Measurements from ENCODE around the gene RASAL1. TPM values are rescaled to one million over a fixed set of nuclear protein-coding genes. Genes with fewer than 3 reads are reported as not detected.

RASAL1 gene
- total and polyA plus RNA-seq, 2 experiments from 2014 or later: 2.7 to 8.2 TPM

DNA sequence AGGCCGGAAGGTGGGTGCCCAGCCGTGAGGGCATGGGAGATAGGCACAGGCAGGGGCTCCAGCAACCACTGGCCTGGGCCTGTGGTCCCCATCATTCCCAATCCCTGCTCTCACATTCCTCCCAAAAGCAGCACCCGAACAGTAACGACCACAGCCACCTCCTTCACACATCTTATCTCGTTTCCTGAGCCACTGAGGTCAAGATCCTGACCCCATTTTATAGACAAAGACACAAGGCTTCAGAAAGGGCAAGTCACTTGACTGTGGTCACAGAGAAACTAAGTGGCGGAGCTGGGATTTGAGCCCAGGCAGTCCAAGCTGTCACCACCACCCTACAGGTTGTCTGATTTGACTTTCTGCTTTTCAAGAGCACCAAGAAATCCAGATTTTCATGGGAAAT, 40.2 kb downstream of the RASAL1 start:
- peaks cover 5% of the 10 kb centered on the region for H3K4me1 ChIP-seq (ENCODE audit: insufficient read depth)
- H4K20me1 ChIP-seq (replicated peaks; ENCODE audit: insufficient read depth): no peaks in the 10 kb centered on the region
- Mint-ChIP-seq H3K27me3 (ENCODE audit: insufficient read depth, low read depth, poor library complexity) (peaks cover 20% of the 10 kb centered on the region), H3K4me1 (peaks cover 24% of the 10 kb centered on the region), H3K27ac (no peak overlapping the region), H3K4me3 (no peak overlapping the region), H3K9me3 (peaks cover 2% of the 10 kb centered on the region; the same call in 1 of the 3 replicates), H3K36me3 (ENCODE audit: low read depth) (peaks cover 3% of the 10 kb centered on the region)
- no peaks in the 10 kb centered on the region for H3K27me3 ChIP-seq (ENCODE audit: insufficient read depth)
- DNase-seq (ENCODE audit: low spot score) (no peak), ATAC-seq (no peak)
- no peaks in the 10 kb centered on the region for H3F3A ChIP-seq (replicated peaks; ENCODE audit: low read depth)
- H3K9me2 ChIP-seq (ENCODE audit: insufficient read depth): no peaks in the 10 kb centered on the region
- no peak overlapping the region for H2AFZ ChIP-seq
- no peak overlapping the region for H3K27ac ChIP-seq (ENCODE audit: low read depth)
- H3K4me2 ChIP-seq: no peak overlapping the region
- no peak for TF ChIP-seq ZNF114 (CRISPR knock-in tag; IDR thresholded peaks at IDR 0.05)
- no peaks in the 10 kb centered on the region for H3K79me2 ChIP-seq (replicated peaks; ENCODE audit: insufficient read depth)
- no peaks in the 10 kb centered on the region for H3K36me3 ChIP-seq (ENCODE audit: insufficient read depth)
- H3K4me3 ChIP-seq: no peak overlapping the region

- H3K4me1 ChIP-seq (ENCODE audit: insufficient read depth): peaks cover 5% of the 10 kb centered on the region
- no peak overlapping the region for H2AFZ ChIP-seq
- H3K9me2 ChIP-seq (ENCODE audit: insufficient read depth): no peaks in the 10 kb centered on the region
- Mint-ChIP-seq H3K27ac (no peak overlapping the region), H3K36me3 (ENCODE audit: low read depth) (peaks cover 3% of the 10 kb centered on the region), H3K27me3 (ENCODE audit: insufficient read depth, low read depth, poor library complexity) (peaks cover 23% of the 10 kb centered on the region), H3K4me3 (no peak overlapping the region), H3K9me3 (peaks cover 2% of the 10 kb centered on the region; the same call in 1 of the 3 replicates), H3K4me1 (peaks cover 24% of the 10 kb centered on the region)
- no peaks in the 10 kb centered on the region for H3K27me3 ChIP-seq (ENCODE audit: insufficient read depth)
- DNase-seq (ENCODE audit: low spot score) (no peak), ATAC-seq (no peak)
- H3K27ac ChIP-seq (ENCODE audit: low read depth): no peak overlapping the region
- TF ChIP-seq EZH2phosphoT487 (IDR thresholded peaks at IDR 0.05; ENCODE audit: unreplicated experiment) (no peak), ZNF331 (CRISPR knock-in tag; IDR thresholded peaks at IDR 0.05; ENCODE audit: low read depth) (no peak), STAT1 (IDR thresholded peaks at IDR 0.05; ENCODE audit: unreplicated experiment) (no peak), JUNB (IDR thresholded peaks at IDR 0.05; ENCODE audit: unreplicated experiment) (no peak)
- TF ChIP-seq, protein P1, sequence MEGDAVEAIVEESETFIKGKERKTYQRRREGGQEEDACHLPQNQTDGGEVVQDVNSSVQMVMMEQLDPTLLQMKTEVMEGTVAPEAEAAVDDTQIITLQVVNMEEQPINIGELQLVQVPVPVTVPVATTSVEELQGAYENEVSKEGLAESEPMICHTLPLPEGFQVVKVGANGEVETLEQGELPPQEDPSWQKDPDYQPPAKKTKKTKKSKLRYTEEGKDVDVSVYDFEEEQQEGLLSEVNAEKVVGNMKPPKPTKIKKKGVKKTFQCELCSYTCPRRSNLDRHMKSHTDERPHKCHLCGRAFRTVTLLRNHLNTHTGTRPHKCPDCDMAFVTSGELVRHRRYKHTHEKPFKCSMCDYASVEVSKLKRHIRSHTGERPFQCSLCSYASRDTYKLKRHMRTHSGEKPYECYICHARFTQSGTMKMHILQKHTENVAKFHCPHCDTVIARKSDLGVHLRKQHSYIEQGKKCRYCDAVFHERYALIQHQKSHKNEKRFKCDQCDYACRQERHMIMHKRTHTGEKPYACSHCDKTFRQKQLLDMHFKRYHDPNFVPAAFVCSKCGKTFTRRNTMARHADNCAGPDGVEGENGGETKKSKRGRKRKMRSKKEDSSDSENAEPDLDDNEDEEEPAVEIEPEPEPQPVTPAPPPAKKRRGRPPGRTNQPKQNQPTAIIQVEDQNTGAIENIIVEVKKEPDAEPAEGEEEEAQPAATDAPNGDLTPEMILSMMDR (conservative IDR thresholded peaks at IDR 0.05; ENCODE audit: low read depth in 2 of 2): peak in 1 of 2 experiments; percentile 35; a peak in 2 of 4 replicates
- TF ChIP-seq, protein P2, sequence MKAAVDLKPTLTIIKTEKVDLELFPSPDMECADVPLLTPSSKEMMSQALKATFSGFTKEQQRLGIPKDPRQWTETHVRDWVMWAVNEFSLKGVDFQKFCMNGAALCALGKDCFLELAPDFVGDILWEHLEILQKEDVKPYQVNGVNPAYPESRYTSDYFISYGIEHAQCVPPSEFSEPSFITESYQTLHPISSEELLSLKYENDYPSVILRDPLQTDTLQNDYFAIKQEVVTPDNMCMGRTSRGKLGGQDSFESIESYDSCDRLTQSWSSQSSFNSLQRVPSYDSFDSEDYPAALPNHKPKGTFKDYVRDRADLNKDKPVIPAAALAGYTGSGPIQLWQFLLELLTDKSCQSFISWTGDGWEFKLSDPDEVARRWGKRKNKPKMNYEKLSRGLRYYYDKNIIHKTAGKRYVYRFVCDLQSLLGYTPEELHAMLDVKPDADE (IDR thresholded peaks at IDR 0.05): no peak
- no peaks in the 10 kb centered on the region for H3K36me3 ChIP-seq (ENCODE audit: insufficient read depth)
- H4K20me1 ChIP-seq (replicated peaks; ENCODE audit: insufficient read depth): no peaks in the 10 kb centered on the region
- no peak overlapping the region for H3K4me3 ChIP-seq
- no peaks in the 10 kb centered on the region for H3K79me2 ChIP-seq (replicated peaks; ENCODE audit: insufficient read depth)
- H3F3A ChIP-seq (replicated peaks; ENCODE audit: low read depth): no peaks in the 10 kb centered on the region
- no peak overlapping the region for H3K4me2 ChIP-seq
Measured at GRCh38 chr12:113094738-113095137, 40.8 kb downstream of the RASAL1 start.

Data from GM23338 (cell line).